A549 (cell line): ENCODE data around the gene PRRG1.

Experiments used
- KDM5A ChIP-seq: fragments of 200-600 bp; sonication (generic); IDR thresholded peaks from 2 replicates; pipeline ENCODE4 v1.6.1; 2016; ENCODE audit warnings: antibody characterized with exemption, mild to moderate bottlenecking
- POLR2A ChIP-seq: IDR thresholded peaks from 2 replicates; pipeline ENCODE4 v1.6.1; 2012; ENCODE audit warnings: mild to moderate bottlenecking, low read length
- TF ChIP-seq, protein P1 (sequence below): fragments of >200 bp; sonication (Bioruptor Twin); formaldehyde crosslinking; IDR thresholded peaks from 3 replicates; pipeline ENCODE4 v1.5.1; 2016

- TF ChIP-seq, protein P1, sequence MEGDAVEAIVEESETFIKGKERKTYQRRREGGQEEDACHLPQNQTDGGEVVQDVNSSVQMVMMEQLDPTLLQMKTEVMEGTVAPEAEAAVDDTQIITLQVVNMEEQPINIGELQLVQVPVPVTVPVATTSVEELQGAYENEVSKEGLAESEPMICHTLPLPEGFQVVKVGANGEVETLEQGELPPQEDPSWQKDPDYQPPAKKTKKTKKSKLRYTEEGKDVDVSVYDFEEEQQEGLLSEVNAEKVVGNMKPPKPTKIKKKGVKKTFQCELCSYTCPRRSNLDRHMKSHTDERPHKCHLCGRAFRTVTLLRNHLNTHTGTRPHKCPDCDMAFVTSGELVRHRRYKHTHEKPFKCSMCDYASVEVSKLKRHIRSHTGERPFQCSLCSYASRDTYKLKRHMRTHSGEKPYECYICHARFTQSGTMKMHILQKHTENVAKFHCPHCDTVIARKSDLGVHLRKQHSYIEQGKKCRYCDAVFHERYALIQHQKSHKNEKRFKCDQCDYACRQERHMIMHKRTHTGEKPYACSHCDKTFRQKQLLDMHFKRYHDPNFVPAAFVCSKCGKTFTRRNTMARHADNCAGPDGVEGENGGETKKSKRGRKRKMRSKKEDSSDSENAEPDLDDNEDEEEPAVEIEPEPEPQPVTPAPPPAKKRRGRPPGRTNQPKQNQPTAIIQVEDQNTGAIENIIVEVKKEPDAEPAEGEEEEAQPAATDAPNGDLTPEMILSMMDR, result no peak
- no peak for TF ChIP-seq KDM5A
- no peak for TF ChIP-seq POLR2A
These were observed 18.5 kb upstream of the PRRG1 start for GRCh38 chrX:37330642-37331041.
